Loucy (cell line): Measurements from ENCODE around the gene CACNA1H.

Experiments
- CTCF ChIP-seq: fragments of 200-600 bp; sonication (generic); conservative IDR thresholded peaks from 2 replicates; pipeline ENCODE4 v1.5.1; 2014; ENCODE audit warnings: mild to moderate bottlenecking, antibody characterized with exemption, low read length
- EZH2phosphoT487 ChIP-seq: fragments of 200-600 bp; IDR thresholded peaks from 2 replicates; pipeline ENCODE4 v1.6.1; 2018; ENCODE audit warnings: antibody characterized with exemption, mild to moderate bottlenecking, moderate library complexity, borderline replicate concordance

DNA sequence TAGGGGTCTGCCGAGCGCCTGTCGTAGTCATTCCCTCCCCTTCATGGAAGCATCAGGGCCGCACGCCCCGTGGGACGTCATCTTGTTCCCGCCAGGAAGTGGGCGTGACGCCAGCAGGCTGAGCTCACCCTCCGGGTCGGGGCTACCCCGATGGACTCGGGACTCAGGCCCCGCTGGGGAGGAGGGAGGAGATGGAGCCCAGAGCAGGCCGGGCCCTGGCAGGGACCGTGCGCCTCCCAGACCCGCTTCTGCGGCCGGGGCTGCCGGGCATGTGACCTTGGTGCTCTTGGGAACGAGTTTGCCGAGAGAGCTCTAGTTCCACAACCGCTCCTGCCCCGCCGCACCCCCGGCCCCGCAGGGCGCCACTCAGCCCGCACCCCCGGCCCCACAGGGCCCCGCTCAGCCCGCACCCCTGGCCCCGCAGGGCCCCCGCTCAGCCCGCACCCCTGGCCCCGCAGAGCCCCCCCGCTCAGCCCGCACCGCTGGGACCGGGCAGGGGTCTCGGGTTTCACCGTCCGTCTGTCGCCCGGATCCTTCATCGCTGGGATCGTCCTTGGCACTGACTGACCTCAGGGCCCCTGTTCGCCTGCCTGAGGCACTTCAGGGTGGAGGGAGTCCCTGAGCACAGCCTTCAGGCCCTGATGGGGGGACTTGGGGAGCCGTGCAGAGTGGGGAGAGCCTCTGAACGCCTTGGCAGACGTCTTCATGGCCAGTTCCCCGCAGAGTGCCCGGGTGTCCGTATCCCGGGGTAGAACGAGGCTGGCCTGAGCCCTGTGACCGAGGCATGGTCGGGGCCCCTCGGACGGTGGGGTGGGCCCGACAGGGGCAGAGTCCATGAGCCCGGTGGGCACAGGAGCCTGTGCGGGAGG is 5.8 kb downstream of the CACNA1H start:
- TF ChIP-seq CTCF, result no peak
- TF ChIP-seq EZH2phosphoT487, result no peak
